Measurements from ENCODE around the gene PRMT3. TPM values are rescaled to one million over a fixed set of nuclear protein-coding genes. Genes with fewer than 3 reads are reported as not detected.

PRMT3 gene
- total and polyA plus RNA-seq, 2 of the 13 experiments (the other 11 are each of a cell fraction or from before 2014, with no cell fraction given): 9.1 to 27.7 TPM

- TF ChIP-seq ZNF407 (CRISPR knock-in tag; IDR thresholded peaks at IDR 0.05; ENCODE audit: not compliant biosample characterization) (peak; percentile 86), HNF4A (CRISPR knock-in tag; IDR thresholded peaks at IDR 0.05) (no peak), POLR2G (IDR thresholded peaks at IDR 0.05; ENCODE audit: low read depth, low read length) (peak; percentile 76), TBP (CRISPR knock-in tag; IDR thresholded peaks at IDR 0.05) (0 out of 2 replicates have a peak, but pooled peaks have one; percentile 81), ZNF547 (CRISPR knock-in tag; IDR thresholded peaks at IDR 0.05) (peak; percentile 76; the same call in 1 of the 2 replicates), PRDM4 (CRISPR knock-in tag; IDR thresholded peaks at IDR 0.05; ENCODE audit: borderline replicate concordance) (no peak), TMF1 (CRISPR knock-in tag; IDR thresholded peaks at IDR 0.05; ENCODE audit: low read depth) (no peak), JARID2 (CRISPR knock-in tag; IDR thresholded peaks at IDR 0.05; ENCODE audit: insufficient replicate concordance) (no peak), KLF13 (CRISPR knock-in tag; IDR thresholded peaks at IDR 0.05) (peak; percentile 13; the same call in 1 of the 2 replicates), HNF4G (IDR thresholded peaks at IDR 0.05; ENCODE audit: borderline replicate concordance, low read depth, low read length) (no peak), HNF4G (CRISPR knock-in tag; IDR thresholded peaks at IDR 0.05; ENCODE audit: borderline replicate concordance, low read depth) (no peak), SNAPC5 (CRISPR knock-in tag; IDR thresholded peaks at IDR 0.05; ENCODE audit: borderline replicate concordance) (no peak), FOXA1 (IDR thresholded peaks at IDR 0.05) (no peak), FOXA1 (CRISPR knock-in tag; IDR thresholded peaks at IDR 0.05) (no peak), ZNF660 (CRISPR knock-in tag; IDR thresholded peaks at IDR 0.05; ENCODE audit: borderline replicate concordance, low read depth) (0 out of 2 replicates have a peak, but pooled peaks have one; percentile 36), MAZ (IDR thresholded peaks at IDR 0.05; ENCODE audit: borderline replicate concordance, low read depth, low read length) (peak; percentile 90), MAZ (CRISPR knock-in tag; IDR thresholded peaks at IDR 0.05; ENCODE audit: low read depth) (0 out of 2 replicates have a peak, but pooled peaks have one; percentile 78), ZNF777 (CRISPR knock-in tag; IDR thresholded peaks at IDR 0.05) (peak; percentile 71)
Measured at GRCh38 chr11:20387261-20388095, at the start of gene PRMT3 (continued).
